Regular cardiac myocyte (primary cell): ENCODE data around the gene CT45A2. TPM values are rescaled to one million over a fixed set of nuclear protein-coding genes. Genes with fewer than 3 reads are reported as not detected.

Experiments used
- total RNA-seq: library from RNA; depleted of rRNA; stranded (reverse); fragments of >200 nt; gene quantifications from 2 replicates; pipeline ENCODE4 v1.2.3, GENCODE V29; 2014

Gene CT45A2
- total RNA-seq: not detected in 2 replicates

GRCh38 chrX:135819912-135820311 is at the start of gene CT45A2:
TSS of gene CT45A2 (minus strand) at chrX:135820012. CDS start at chrX:135816265, 3,747 bp downstream.

GRCh38 chrX:135854438-135854837 is 34.6 kb upstream of the CT45A2 start, which contains the start of gene CT45A8:
TSS of gene CT45A8 (minus strand) at chrX:135854538. CDS start at chrX:135850783, 3,755 bp downstream.

GRCh38 chrX:135837180-135837579 is 17.4 kb upstream of the CT45A2 start, which contains the start of gene CT45A7:
TSS of gene CT45A7 (minus strand) at chrX:135837280. CDS start at chrX:135833533, 3,747 bp downstream.

GRCh38 chrX:135802687-135803086 is 17.1 kb downstream of the CT45A2 start, which contains the start of gene CT45A6:
TSS of gene CT45A6 (minus strand) at chrX:135802787. CDS start at chrX:135798993, 3,794 bp downstream.

GRCh38 chrX:135785403-135785802 is 34.4 kb downstream of the CT45A2 start, which contains the start of gene CT45A5:
TSS of gene CT45A5 (minus strand) at chrX:135785503. CDS start at chrX:135781729, 3,774 bp downstream.

GRCh38 chrX:135768091-135768490 is 51.7 kb downstream of the CT45A2 start, which contains the start of gene CT45A3:
TSS of gene CT45A3 (minus strand) at chrX:135768191. CDS start at chrX:135764444, 3,747 bp downstream.

Other genes starting within 250 kb of the CT45A2 start
- not detected in 2 replicates for gene CT45A1, start 106.4 kb downstream of the CT45A2 start, total RNA-seq
- gene CT45A3, start 51.8 kb downstream of the CT45A2 start, total RNA-seq: not detected in 2 replicates
- gene CT45A5, start 34.5 kb downstream of the CT45A2 start, total RNA-seq: not detected in 2 replicates
- not detected in 2 replicates for gene CT45A6, start 17.2 kb downstream of the CT45A2 start, total RNA-seq
- gene CT45A7, start 17.3 kb upstream of the CT45A2 start, total RNA-seq: not detected in 2 replicates
- gene CT45A8, start 34.5 kb upstream of the CT45A2 start, total RNA-seq: not detected in 2 replicates
- gene CT45A9, start 51.8 kb upstream of the CT45A2 start, total RNA-seq: not detected in 2 replicates
- gene CT45A10, start 73.4 kb upstream of the CT45A2 start, total RNA-seq: not detected in 2 replicates
- not detected in 2 replicates for gene SAGE1, start 73.7 kb upstream of the CT45A2 start, total RNA-seq
- gene MMGT1, start 154.0 kb upstream of the CT45A2 start, total RNA-seq: 9.9 and 14.6 TPM in 2 replicates
- 22.0 and 29.6 TPM in 2 replicates for gene SLC9A6, start 165.4 kb upstream of the CT45A2 start, total RNA-seq